Right ventricle myocardium inferior (tissue), 1 donor: ENCODE data around the gene GOLGA8R. TPM values are rescaled to one million over a fixed set of nuclear protein-coding genes. Genes with fewer than 3 reads are reported as not detected.
"Not testable (repeated sequence)": the region's sequence is repeated elsewhere in the genome, so short reads cannot be mapped to it uniquely, and the experiment has no call there.

Experiments
- ATAC-seq: fragments of 200-7000 bp; cut with Tn5 transposase; one replicate; pipeline ENCODE4 v1.9.1; 2020; ENCODE audit warnings: mild to moderate bottlenecking, moderate library complexity
- DNase-seq: peaks from one replicate; pipeline ENCODE4 v3.0.0; 2021; ENCODE audit errors: missing footprints
- intact Hi-C: fragments of 100-400 bp; cut with DNase I; formaldehyde crosslinking; loops from one replicate; pipeline ENCODE4 v1.11.0; 2022
- long read RNA-seq: library from polyadenylated mRNA; unstranded; transcript quantifications from one replicate; pipeline ENCODE4 v2.0.0, GENCODE V29; 2021
- total RNA-seq: library from RNA; stranded (reverse); fragmentation: NEBNext Ultra II Directional; extraction: Animal tissue kit (Norgen Biotek cat#: 25700); gene quantifications from one replicate; pipeline ENCODE4 v1.2.1, GENCODE V29; 2021
- donor health status: DM: no; HTN: yes; CAD: no; lungs with severe emphysema.

The GOLGA8R gene, protein sequence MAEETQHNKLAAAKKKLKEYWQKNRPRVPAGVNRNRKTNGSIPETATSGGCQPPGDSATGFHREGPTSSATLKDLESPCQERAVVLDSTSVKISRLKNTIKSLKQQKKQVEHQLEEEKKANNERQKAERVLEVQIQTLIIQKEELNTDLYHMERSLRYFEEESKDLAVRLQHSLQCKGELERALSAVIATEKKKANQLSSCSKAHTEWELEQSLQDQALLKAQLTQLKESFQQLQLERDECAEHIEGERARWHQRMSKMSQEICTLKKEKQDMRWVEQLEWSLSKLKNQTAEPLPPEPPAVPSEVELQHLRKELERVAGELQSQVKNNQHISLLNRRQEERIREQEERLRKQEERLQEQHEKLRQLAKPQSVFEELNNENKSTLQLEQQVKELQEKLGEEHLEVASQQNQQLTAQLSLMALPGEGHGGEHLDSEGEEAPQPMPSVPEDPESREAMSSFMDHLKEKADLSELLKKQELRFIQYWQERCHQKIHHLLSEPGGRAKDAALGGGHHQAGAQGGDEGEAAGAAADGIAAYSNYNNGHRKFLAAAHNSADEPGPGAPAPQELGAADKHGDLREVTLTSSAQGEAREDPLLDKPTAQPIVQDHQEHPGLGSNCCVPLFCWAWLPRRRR
- 3.6 TPM for total RNA-seq
- long read RNA-seq = 0 reads

DNA sequence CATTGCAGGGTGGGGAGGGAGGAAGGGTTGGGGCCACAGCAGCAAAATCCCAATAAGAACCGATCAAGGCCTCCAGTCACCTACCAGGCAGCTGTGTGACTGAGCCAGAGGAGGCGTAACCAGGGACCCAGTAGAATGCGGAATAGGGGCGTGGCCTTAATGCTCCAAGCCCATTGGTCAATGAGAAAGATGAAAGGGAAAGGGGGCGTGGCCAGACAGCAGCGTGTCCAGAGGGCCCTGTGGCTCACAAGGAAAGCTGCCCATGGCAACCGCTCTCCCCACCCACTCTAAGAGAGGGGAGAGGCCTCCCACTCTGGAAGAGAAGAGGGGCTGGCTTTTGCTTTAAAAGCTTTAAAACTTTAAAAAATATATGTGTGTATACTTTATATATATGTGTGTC, at the start of gene GOLGA8R:
TSS of gene GOLGA8R (minus strand) at position 101 of the 400 bp plus-strand sequence. CDS start at position 3, 98 bp downstream.
- intact Hi-C loops, ATAC-seq, DNase-seq: not testable (repeated sequence)

DNA sequence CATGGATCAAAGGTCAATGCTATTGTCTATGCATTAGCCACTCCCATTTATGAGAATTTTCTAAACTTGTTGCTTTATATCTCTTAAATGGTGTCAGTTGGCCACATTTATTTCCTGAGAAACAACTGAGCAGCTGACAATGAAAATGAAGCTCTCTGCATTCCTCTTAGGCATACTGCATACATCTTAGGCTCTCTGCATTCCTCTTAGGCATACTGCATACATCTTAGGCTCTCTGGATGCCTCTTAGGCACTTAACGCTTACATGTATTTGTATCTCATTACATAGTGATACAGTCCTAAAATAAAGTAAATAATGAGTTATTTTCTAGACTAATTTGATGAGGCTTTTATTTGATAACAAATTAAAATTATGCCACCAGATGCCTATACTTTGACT, 49.8 kb upstream of the GOLGA8R start:
- ATAC-seq, intact Hi-C loops, DNase-seq: not testable (repeated sequence)

DNA sequence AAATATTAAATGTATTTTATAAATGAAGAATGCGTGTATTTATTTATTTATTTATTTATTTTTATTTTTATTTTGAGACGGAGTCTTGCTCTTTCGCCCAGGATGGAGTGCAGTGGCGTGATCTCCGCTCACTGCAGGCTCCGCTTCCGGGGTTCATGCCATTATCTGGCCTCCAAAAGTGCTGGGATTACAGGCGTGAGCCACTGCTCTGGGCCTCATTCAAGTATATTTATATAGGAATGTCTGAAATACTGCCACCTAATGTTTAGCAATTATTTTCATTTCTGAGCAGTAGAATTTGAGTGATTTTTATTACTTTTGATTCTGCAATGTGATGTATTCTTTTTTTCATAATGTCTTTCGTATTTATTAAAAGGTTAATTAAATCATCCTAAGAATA, 48.1 kb upstream of the GOLGA8R start:
- DNase-seq, ATAC-seq, intact Hi-C loops: not testable (repeated sequence)

DNA sequence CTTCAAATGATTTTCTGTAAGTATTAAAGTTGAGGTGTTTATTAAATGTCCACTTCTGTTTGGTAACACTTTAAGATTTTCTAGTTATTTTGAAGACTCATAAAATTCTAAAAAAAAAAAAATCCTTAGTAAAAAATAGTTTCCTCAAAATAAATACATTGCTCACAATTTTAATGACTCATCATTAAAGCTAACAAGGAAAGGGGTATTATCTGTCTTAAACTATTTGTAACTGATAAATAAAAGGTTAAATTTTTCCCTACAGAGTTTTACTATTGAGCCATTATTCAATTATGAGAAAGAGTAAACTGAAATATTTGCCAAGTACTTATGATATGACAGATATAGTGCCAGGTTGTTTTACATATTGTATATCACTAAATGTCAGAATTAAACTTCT, 38.6 kb upstream of the GOLGA8R start:
- ATAC-seq, DNase-seq, intact Hi-C loops: not testable (repeated sequence)

DNA sequence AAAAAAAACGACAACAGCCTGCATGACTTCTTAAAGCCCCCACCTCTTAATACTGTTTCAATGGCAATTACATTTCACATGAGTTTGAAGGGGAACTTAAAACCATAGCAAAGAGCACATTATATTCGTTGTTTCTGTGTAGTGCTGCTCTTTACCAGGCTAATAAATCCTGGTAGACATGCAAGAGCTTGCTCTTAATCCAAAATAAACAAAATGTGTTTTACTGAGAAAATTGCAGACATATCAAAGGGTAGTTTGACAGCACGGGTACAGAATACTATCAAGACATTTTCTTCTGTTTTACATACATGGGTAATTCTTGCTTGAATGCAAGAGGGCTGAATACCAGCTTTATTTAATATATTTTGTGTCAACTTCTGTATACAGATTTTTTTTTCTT, 24.3 kb upstream of the GOLGA8R start:
- ATAC-seq, intact Hi-C loops, DNase-seq: not testable (repeated sequence)

DNA sequence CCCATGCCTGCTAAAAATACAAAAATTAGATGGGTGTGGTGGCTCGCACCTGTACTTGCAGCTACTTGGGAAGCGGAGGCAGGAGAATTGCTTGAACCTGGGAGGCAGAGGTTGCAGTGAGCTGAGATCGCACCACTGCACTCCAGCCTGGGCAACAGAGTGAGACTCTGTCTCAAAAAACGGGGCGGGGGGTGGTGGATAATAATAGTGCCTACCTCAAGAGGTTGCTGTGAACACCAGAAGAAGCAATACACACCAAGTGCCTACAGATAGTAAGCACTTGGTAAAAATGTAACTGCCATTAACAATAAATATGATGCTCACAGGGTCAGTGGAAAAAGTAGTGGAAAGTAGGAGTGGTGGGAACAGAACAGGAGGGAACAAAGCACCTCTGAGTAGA, 21.8 kb upstream of the GOLGA8R start:
- ATAC-seq, DNase-seq, intact Hi-C loops: not testable (repeated sequence)

DNA sequence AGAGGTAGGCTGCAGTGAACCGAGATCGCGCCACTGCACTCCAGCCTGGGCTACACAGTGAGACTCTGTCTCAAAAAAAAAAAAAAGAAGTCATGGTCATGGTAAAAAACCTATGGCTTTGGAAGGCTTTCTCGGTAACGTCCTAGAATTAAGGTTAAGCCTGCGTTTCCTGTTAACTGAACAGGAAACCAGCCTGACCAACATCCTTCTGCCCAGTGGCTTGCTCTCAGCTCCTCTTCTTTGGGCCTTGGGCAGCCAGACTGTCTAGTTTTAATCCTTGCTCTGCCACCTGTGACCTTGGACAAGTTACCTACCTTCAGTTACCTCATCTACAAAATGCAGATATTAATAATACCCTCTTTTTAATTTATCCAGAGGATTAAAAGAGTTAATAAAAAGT, 6.7 kb upstream of the GOLGA8R start:
- DNase-seq, ATAC-seq, intact Hi-C loops: not testable (repeated sequence)

DNA sequence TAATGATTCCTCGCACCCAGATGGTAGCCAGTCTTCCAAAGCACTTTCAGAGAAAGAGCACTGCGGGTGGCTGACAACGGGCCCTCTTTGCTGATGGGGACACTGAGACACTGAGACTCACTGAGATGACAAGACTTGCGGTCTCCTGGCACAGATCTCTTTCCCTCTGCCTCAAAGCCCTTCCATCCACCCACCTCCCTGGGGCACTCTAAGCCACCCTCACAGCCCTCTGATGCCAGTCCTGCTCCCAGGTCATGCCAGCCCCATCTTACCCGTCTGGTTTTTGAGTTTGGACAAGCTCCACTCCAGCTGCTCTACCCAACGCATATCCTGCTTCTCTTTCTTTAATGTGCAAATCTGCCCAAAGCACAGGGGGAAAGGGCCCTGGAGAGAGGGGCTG, 6.4 kb downstream of the GOLGA8R start:
- ATAC-seq, intact Hi-C loops, DNase-seq: not testable (repeated sequence)

DNA sequence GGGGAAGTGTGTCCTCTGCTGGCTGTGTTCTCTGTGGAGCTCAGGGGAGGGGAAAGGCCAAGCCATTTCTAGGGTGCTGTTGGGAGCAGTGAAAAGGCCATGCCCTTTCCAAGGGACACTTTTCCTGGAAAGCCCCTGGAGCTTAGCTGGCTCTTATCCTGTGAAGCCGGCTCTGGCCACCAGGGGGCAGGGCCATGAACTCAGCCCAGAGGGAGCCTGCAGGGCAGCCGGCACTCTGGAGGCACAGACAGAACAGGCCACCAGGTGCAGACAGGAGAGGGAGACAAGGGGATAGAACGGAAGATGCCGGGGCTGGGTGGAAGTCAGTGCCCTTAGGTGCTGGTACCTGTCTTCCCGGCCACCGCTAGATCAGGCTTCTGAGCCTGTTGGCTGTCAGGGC, 15.1 kb downstream of the GOLGA8R start:
- DNase-seq = peak; percentile 78
- ATAC-seq, intact Hi-C loops: not testable (repeated sequence)

DNA sequence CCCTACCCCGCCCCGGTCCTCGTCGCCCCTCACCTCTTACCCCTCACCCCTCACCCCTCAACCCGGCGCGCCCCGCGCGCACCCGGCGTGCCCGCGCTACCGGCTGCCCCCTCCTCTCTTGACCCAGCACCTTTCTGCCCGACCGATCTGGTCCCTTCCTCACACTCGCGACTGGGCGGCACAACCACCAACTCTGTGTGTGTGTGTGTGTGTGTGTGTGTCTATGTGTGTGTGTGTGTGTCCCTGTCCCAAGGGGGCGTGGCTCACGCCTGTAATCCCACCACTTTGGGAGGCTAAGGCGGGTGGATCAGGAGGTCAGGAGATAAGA, 20.4 kb downstream of the GOLGA8R start:
- intact Hi-C loops, ATAC-seq: not testable (repeated sequence)

DNA sequence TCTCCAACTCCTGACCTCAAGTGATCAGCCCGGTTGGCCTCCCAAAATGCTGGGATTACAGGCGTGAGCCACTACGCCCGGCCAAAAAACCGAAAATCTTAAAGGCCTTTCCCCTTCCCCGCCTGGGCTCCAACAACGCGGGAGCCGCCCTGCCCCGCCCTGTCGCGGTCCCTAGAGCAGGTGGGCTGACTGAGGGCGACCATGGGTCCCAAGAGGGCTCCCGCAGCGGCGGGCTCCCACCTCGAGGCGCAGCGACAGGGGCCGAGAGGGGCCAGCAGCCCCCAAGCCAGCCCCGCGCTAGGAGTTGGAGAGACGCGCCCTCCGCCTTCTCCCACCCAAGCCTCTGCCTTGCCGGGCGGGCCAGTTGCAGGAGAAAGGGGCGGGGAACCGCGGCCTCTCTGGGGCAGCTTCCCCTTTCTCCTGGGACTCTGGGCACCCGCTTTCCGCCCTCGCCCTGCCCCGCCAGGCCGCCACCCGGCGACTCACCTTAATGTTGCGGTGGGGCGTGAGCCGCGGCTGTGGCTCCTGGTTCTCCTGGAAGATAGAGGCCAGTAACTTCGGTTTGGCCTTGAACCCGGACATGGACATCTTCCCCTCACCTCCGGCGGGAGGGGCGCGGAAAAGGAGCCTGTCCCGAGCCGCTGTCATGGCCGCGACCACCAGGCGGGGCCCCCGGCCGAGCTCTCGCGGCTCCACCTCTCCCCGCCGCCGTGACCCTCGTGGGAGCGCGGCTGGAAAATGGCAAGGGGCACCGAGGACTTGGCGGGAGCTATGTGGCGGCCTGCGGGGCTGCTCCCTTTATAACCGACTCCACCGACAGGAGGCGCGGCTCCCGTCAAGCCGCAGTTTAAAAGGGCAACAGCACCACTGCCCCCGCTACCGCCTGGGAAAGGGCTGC, 21.0 kb downstream of the GOLGA8R start, which contains the start of gene CHRFAM7A:
TSS of gene CHRFAM7A (minus strand) at position 775 of the 898 bp plus-strand sequence. CDS start 10,189 bp downstream, outside the sequence.
- DNase-seq, intact Hi-C loops, ATAC-seq: not testable (repeated sequence)

More for the DNA sequence above, 20.4 kb downstream of the GOLGA8R start:
- not testable (repeated sequence) for DNase-seq

DNA sequence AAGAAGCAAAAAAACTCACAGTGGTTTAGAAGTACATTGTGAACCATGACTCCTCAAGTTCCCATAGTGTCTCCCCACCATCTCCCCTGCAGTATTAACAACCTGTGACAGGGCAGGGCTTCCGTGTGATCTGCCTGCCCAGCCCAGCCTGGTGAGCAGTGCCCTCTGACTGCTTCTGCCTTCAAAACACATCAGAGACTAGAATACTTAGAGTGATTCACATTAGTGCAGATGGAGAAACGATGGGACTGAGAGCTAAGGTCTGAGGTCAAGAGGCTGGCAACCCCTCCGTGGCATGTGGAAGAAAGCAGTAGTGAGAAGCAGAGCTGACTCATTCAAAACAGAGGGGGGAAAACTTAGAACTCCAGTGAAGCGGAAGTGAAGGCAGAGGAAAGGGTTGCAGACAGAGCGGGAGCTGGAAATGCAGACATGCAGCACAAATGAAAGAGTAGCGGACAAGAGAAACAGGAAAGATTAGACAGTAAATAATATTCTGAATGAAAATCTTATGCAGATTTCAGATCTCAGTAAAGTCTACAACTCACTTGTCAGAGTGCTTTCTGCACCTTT, 27.7 kb downstream of the GOLGA8R start:
- DNase-seq = not testable (repeated sequence)

DNA sequence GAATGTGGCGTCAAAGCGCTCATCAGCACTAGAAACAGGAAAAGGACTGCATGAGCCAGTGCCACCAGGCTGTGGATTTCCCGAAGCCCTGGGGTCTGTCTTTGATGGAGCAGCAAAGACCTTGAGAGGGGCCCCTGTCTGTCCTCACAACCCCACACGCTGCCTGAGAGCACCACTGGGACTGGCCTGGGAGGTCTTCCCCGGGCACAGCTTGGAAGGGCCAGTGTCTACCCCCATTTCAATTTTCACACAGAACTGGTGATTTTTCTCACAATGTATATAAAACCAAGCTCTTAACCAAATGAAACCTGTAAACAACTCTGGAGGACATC, 37.0 kb downstream of the GOLGA8R start:
- DNase-seq, ATAC-seq, intact Hi-C loops: not testable (repeated sequence)

More for the DNA sequence above, 27.7 kb downstream of the GOLGA8R start:
- intact Hi-C loops, ATAC-seq: not testable (repeated sequence)

DNA sequence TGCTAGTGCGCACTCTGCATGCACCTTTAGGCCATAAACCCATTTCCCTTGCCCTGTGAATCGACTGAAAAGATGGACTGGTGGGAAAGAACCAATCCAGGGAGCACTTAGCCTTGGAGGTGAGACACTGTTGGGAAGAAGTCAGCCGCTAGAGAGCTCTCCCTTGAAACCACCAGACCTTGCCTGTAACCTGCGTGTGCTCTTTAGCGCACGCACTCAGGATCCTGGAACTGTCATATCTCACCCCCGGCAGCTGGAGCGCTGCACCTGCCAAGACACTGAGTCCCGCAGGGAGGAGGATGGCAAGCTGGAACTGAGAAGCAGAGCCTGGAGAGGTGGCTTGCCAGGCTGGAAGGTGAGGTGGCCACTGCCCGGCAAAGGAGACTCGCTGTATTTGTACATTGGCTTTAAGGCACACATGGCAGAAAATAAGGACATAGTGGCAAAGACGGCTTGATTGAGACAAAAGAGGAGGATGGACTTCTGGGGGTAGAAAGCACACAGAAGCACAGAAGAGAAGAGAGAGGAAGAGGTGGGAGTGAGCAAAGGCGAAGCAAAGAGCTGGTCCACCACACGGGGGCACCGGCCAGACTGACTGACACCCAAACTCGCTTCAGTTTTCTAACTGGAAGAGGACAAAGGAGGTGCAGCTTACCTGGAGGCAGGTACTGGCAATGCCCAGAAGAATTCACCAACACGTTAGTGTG, 37.5 kb downstream of the GOLGA8R start:
- ATAC-seq, DNase-seq, intact Hi-C loops: not testable (repeated sequence)

DNA sequence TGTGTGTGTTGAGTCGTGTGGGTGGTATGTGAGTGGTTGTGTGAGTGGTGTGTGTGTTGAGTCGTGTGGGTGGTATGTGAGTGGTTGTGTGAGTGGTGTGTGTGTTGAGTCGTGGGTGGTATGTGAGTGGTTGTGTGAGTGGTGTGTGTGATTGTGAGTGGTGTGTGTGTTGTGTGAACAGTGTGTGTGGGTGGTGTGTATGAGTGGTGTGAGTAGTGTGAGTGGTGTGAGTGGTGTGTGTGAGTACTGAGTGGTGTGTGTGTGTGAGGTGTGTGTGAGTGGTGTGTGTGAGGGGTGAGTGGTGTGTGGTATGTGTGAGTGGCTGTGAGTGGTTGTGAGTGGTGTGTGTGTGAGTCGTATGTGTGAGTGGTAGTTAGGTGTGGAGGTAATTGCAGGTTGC, 38.2 kb downstream of the GOLGA8R start:
- ATAC-seq, intact Hi-C loops: not testable (repeated sequence)
- peak; percentile 16 for DNase-seq

DNA sequence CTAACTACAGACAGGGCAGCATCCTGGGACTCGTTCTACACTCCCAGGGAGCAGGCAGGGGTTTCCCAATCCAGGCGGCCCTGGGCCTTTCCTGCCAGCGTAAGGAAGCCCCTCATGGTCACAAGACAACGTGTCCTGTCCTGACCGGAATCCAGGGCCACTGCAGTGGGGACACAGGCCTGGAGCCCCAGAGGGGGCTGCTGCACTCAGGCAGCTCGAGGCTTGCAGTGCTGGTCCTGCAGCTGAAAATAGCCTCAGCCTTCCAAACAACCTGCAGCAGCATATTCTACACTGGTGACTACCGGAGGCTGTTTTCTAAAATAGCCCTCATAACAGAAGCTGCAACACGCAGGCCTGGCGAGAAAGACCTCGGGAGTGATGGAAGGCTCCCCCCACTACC, 39.2 kb downstream of the GOLGA8R start:
- not testable (repeated sequence) for ATAC-seq

DNA sequence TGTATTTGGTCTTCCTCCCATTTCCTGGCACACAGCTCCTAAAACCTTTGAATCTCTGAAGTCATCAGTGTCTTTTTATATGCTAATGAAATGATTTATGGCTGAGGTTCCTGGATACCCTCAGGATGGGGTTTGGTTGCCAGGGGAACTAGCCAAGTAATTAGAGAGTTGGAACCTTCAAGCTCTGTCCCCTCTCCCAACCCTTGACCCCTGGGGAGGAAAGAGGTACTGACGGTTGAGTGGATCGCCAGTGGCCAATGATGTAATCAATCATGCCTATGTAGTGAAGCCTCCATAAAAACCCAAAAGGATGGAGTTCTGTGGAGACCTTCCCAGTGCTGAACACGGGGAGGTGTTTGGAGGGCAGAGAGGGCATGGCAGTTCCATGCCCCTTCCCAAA, 45.8 kb downstream of the GOLGA8R start:
- DNase-seq, intact Hi-C loops, ATAC-seq: not testable (repeated sequence)

More for the DNA sequence above, 39.2 kb downstream of the GOLGA8R start:
- intact Hi-C loops, DNase-seq: not testable (repeated sequence)

DNA sequence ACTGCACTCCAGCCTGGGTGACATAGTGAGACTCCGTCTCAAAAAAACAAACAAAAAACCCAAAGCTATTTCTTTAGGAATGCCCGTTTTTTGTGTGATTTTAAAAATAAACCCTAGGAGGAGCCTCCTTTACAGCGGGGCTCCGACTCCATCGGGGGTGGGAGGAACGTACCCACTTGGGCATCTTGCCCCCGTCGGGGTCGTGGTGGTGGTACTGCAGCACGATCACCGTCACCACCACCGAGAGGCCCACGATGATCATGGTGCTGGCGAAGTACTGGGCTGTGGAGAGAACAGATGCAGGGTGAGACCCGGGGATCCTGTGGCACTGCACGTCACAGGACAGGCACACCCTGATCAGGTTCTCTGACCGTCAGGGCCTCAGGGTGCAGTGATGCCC, 46.8 kb downstream of the GOLGA8R start:
- DNase-seq, intact Hi-C loops, ATAC-seq: not testable (repeated sequence)
